ENCODE measurements around the gene KLF16.
"Not testable (repeated sequence)": the region's sequence is repeated elsewhere in the genome, so short reads cannot be mapped to it uniquely, and the experiment has no call there.

The KLF16 gene

GRCh38 chr19:1863328-1863637 lies at the start of gene KLF16:
Gene KLF16, minus strand, starts transcription at chr19:1863579. Its CDS starts 82 bp downstream, at chr19:1863497.
- no peak for DNase-seq

DNA sequence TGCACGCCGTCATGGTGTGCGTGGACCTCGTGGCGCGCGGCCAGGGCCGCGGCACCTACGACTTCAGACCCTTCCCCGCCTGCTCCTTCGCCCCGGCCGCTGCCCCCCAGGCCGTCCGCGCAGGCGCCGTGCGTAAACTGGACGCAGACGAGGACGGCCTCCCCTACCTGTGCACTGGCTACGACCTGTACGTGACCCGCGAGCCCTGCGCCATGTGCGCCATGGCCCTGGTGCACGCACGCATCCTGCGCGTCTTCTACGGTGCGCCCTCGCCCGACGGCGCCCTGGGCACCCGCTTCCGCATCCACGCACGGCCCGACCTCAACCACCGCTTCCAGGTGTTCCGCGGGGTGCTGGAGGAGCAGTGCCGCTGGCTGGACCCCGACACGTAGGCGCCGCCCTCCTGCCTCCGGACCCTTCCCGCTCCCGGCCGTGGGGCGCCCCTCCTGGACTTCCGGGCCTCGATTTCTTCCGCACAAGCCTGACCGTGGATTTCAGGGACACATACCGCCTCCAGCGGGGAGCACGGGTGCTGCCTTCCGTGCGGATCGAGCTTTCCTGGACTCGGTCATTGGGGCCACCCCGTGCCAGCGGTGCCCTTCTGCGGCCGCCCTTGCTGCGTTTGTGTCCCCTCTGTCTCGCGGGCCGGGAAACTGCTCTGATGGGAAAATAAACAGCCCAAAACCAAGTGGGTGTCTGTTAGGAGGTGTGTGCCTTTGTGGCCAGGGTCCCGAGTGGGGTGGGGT lies 49.6 kb upstream of the KLF16 start:
- no peak for DNase-seq

- DNase-seq: no peak
Observed at GRCh38 chr19:1911995-1912394, 48.6 kb upstream of the KLF16 start.

GRCh38 chr19:1911098-1911497 lies 47.7 kb upstream of the KLF16 start:
- no peak for DNase-seq

- no peak for DNase-seq
Observed at GRCh38 chr19:1910177-1910576, 46.8 kb upstream of the KLF16 start.

DNA sequence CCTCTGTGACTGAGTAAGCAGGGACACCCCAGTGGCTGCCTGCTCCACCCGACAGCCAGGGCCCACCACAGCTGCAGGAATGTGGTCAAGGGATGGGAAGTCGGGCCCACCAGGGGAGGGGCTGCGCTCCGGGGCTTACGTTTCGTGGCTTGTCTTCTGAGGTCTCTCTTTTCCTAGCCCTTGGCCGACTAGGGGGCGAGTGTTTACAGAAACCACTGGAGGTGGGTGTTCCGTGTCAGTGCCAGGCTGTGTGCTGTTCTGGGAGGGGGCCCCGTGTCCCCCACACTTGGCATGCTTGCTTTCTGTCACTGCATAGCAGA lies 46.3 kb upstream of the KLF16 start:
- no peak for DNase-seq

GRCh38 chr19:1908364-1908678 lies 44.9 kb upstream of the KLF16 start:
- DNase-seq: no peak

DNA sequence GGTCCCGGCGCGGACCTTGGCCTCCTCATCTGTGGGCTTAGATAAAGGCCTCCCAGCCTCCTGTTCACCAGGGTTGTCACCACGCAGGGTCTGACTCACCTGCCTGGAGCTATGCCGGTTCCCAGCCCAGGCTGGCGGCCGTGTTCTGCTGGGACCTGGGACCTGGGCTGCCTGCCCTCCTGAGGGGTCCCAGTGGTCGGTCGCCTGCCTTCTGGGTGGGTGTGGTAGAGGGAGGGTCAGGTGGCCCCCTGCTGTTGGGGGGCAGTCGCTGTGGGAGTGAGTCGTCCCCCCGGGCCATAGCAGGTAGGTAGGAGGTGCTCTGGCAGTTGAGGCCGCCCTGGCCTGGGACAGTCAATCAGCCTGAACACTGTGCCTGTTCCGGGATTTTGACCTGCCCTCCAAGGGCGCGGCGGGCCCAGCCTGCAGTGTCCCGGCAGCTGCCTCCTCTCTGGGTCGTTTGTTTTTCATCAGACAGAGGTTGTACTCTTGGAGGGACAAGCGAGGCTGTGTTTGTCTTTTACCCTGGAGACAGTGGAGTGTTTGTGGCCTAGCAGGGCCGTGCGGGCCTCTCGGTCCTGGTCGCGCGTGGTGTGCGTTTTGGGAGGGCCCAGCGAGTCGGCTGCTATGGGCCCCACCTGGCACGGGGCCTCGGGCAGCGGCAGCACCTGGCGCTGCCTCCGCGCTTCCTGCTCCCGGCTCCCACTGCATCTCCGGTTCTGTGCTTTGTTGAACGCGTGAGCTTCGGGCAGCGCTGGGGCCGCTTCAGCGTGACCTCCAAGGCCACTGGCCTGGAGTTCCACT lies 44.4 kb upstream of the KLF16 start:
- peak; percentile 33 for DNase-seq

DNA sequence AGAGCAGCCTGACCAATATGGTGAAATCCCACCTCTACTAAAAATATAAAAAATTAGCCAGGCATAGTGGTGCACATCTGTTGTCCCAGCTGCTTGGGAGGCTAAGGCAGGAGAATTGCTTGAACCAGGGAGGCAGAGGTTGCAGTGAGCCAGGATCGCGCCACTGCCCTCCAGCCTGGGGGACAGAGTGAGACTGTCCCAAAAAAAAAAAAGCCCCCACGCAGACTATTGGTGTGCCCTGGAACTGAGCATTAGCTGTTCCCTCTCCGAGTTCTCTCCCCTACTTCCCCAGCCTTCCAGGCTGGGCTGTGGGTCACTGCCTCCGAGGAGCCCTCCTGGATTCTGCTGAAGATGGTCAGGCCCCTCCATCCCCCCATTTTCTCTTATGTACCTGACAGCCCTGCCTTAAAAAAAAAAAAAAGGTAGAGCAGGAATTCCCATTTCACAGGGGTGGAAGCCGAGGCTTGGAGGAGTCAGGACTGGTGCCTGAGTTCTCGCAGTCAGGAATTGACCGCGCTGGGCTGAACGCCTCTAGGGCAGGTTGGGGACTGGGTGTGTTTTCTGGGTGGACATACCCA lies 43.7 kb upstream of the KLF16 start:
- DNase-seq: no peak

DNA sequence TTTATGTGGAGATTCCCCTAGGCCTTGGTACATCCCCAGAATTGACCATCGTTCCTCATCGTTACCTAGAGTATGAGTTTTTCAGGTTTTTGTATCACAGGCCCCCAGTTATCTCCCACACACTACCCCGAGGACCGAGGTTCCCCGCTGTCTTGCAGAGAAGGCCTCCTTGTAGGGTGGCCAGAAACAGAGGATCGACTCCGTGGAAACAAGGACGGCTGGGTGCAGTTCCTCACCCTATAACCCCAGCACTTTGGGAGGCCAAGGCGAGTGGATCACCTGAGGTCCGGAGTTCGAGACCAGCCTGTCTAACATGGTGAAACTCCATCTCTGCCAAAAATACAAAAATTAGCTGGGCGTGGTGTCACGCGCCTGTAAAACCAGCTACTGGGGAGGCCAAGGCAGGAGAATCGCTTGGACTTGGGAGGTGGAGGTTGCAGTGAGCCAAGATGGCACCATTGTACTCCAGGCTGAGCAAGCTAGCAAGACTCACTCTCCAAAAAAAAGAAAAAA lies 42.5 kb upstream of the KLF16 start:
- DNase-seq: no peak

- DNase-seq: peak; percentile 93
Observed at GRCh38 chr19:1905110-1905862, 41.9 kb upstream of the KLF16 start, which contains the start of the genes ADAT3 and SCAMP4. Gene ADAT3, plus strand, starts transcription at chr19:1905399. Its CDS starts 6,649 bp downstream, at chr19:1912048. Gene SCAMP4, plus strand, starts transcription at chr19:1905399. Its CDS starts 9,621 bp downstream, at chr19:1915020.

DNA sequence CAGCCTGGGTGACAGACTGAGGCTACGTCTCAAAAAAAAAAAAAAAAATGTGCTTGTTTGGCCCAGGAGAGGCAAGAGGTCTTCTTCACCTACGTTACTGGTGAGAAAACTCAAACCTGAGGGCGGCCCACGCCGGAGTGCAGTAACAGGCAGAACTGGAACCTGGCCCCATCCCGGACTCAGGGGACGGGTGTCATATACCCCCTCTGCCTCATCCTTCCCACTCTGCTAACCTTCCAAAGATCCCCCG lies 41.4 kb upstream of the KLF16 start:
- no peak for DNase-seq

DNA sequence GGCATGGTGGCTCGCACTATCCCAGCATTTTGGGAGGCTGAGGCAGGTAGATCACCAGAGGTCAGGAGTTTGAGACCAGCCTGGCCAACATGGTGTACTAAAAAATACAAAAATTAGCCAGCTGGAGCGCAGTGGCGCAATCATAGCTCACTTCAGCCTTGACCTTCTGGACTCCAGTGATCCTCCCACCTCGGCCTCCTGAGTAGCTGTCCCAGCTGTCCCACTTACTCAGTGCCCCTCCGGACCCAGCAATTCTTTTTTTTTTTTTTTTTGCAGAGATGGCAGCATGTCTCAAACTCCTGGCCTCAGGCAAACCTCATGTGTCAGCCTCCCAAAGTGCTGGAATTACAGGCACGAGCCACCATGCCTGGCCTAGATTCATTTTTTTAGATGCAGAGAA lies 39.5 kb upstream of the KLF16 start:
- DNase-seq: no peak

GRCh38 chr19:1901940-1902404 lies 38.6 kb upstream of the KLF16 start:
- no peak for DNase-seq

DNA sequence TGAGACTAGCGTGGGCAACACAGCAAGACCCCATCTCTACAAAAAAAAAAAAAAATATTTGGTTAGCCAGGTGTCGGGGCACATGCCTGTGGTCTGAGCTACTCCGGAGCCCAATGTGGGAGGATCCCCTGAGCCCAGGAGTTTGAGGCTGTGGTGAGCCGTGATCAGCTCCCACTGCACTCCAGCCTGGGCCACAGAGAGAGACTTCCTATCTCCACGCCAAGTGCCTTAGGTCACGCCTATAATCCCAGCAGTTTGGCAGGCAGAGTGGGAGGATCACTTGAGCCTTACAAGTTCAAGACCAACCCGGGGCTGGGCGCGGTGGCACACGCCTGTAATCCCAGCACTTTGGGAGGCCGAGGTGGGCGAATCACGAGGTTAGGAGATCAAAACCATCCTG lies 33.1 kb upstream of the KLF16 start:
- no peak for DNase-seq

DNA sequence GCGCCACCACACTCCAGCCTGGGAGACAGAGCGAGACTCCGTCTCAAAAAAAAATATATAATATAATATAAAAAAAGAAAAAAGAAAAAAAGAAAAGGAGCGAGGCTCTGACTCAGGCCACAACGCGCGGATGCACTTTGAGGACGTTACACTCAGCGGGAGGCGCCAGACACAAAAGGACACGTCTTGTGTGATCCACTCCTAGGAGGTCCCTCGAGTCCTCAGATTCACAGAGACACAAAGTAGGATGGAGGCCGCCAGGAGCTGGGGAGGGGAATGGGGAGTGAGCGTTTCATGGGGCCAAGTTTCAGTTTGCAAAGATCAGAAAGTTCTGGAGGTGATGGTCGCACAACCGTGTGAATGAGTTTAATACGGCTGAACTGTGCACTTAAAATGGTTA lies 30.4 kb upstream of the KLF16 start:
- DNase-seq: no peak

DNA sequence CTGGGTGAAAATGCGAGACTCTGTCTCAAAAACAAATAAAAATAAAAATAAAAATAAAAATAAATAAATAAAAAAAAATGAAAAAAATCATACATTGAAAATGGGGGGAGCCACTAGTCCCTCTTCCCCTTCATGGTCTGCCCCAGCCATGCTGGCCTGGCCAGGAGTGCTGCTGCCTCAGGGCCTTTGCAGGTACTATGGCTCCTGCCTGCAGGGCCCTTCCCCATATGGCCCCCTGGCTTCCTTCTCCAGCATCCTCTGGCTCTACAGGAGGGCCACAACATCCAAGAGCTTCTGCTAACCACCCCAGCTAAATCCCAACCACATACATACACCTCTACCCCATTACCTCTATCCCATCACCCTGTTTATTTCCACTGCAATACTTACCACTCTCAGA lies 26.5 kb upstream of the KLF16 start:
- DNase-seq: no peak

DNA sequence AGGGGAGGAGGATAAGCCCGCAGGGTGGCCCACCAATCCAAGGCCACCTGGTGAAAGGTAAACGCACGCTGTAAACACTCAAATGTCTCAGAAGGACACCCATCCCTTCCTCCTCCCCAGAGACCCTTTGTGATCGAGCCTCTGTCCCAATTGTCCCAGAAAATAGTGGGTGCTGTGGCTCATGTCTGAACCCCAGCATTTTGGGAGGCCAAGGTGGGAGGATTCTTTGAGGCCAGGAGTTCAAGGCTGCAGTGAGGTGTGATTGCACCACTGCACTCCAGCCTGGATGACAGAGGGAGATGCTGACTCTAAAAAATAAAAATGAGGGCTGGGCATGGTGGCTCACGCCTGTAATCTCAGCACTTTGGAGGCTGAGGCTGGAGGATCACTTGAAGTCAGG lies 25.0 kb upstream of the KLF16 start:
- DNase-seq: no peak

DNA sequence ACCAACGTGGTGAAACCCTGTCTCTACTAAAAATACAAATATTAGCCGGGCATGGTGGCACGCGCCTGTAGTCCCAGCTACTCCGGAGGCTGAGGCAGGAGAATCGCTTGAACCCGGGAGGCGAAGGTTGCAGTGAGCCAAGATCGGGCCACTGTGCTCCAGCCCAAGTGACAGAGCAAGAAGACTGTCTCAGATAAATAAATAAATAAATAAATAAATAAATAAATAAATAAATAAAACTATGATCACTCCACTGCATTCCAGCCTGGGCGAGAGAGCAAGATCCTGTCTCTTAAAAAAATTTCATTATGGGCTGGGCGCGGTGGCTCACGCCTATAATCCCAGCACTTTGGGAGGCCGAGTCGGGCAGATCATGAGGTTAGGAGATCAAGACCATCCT lies 23.0 kb upstream of the KLF16 start:
- not testable (repeated sequence) for DNase-seq

GRCh38 chr19:1885398-1886119 lies 22.2 kb upstream of the KLF16 start, which contains the start of gene ABHD17A:
Gene ABHD17A, minus strand, starts transcription at chr19:1885496. Its CDS starts 3,930 bp downstream, at chr19:1881566.
- peak; percentile 36 for DNase-seq

DNA sequence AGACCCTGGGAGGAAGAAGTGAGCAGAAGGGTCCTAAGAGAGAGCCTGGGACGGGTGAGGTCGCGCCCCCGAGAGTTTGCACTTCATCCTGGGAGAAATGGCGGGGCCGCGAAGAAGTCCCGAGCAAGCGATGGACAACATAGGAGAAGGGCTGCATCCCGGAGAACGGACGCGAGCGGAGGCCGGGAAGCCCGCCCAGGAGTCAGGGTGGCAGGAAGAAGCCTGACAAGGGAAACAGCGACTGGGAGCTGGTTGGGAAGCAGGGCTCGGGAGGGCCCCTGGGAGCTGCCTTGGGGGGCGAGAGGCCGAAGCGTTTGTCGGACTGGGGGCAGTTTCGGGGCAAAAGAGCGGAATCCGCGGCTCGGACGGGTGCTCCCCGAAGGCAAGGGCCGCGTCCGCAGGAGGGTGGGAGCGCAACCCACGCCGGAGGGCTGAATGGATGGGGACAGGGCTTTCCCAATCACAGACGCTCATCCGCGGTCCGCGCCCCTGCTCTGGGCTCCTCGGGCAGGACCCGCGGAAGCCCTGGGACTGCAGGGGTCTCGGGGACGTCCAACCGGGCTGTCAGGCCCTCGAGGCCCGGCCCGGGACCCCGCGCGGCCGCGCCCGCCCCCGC lies 21.4 kb upstream of the KLF16 start:
- no peak for DNase-seq

DNA sequence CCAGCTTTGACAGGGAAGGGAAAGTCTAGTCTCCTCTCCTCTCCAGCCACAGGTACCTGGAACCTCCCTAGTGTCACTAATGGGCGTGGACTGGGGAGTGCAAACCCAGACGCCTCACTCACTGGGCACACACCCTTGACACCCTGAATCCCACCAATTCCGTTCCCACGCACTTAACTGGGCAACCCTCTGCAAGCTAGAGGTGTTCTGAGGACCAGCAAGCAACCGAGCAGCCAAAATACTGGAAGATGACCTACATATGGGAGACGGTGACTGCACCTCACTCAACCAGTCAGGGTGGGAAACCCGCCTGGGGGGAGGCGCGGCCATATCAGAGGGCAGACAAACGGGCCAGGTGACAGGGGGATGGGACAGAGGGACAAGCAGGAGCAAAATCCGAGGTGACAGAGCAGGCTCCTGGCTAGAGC lies 20.9 kb upstream of the KLF16 start:
- DNase-seq: no peak

Data from SHP77 treated with DMSO at 0.1 percent for 48 hours (cell line).